ENCODE measurements around the gene NR5A2. TPM values are rescaled to one million over a fixed set of nuclear protein-coding genes. Genes with fewer than 3 reads are reported as not detected.

NR5A2 gene
- total and polyA plus RNA-seq, 2 donors (not counting 1 experiment from before 2014, with no cell fraction given): 0.01 TPM; not detected in 1

GRCh38 chr1:200103966-200104583 is 76.6 kb downstream of the NR5A2 start:
- Histone ChIP-seq H3K27ac (ENCODE audit: insufficient read depth, low read length) (no peak overlapping the region), H3K4me3 (replicated peaks in 1 of 4; ENCODE audit: control extremely low read depth in 1 of 4, insufficient read depth in 1 of 4, low read depth in 3 of 4, low read length in 4 of 4) (no peak overlapping the region), H3K4me1 (ENCODE audit: control insufficient read depth, extremely low read depth, insufficient read depth, low read length) (no peaks in the 10 kb centered on the region), H3K36me3 (ENCODE audit: control insufficient read depth, insufficient read depth, low read length) (no peaks in the 10 kb centered on the region), H4K20me1 (ENCODE audit: control insufficient read depth, extremely low read depth, insufficient read depth, low read length) (no peaks in the 10 kb centered on the region), H3K4me2 (ENCODE audit: extremely low read depth, insufficient read depth, low read length) (no peak overlapping the region), H2AFZ (ENCODE audit: low read length) (no peak overlapping the region), H3K9ac (ENCODE audit: insufficient read depth, low read length) (no peak overlapping the region), H3K79me2 (ENCODE audit: control insufficient read depth, insufficient read depth, low read length) (no peaks in the 10 kb centered on the region), H3K27me3 (ENCODE audit: control insufficient read depth, insufficient read depth, low read length) (no peaks in the 10 kb centered on the region), H3K9me3 (ENCODE audit: control insufficient read depth, insufficient read depth, low read depth, low read length) (no peaks in the 10 kb centered on the region)
- DNase-seq (ENCODE audit: low read depth in 2 of 2): no peak
- no peak for TF ChIP-seq CTCF (conservative IDR thresholded peaks at IDR 0.05 in 1 of 2, IDR thresholded peaks at IDR 0.05 in 1 of 2; ENCODE audit: low read depth in 1 of 2, low read length in 2 of 2)
- no peak for TF ChIP-seq EZH2 (IDR thresholded peaks at IDR 0.05; ENCODE audit: low read length, missing control alignments)

DNA sequence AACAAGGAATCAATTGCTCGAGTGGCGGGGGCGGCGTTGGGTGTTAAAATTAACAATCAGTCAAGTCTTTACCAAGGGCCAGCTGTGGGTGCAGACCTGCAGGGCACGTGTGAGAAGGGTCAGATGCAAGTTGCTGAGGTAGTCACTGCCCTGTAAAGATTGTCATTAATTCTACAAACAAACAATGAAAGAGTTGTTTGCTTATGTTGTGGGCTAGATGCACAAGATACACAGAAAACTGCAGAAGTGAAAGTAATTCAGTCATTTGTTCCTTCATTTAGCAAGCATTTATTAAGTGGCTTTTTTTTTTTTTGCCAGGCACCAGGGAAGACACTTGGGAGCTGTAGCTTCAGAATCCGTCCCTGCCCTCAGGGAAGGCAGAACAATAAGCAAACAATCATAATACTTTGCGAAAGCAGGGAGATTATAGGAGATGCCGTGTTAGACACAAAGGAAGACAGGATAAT is 79.5 kb downstream of the NR5A2 start:
- no peaks in the 10 kb centered on the region for H4K20me1 ChIP-seq (ENCODE audit: control insufficient read depth, extremely low read depth, insufficient read depth, low read length)
- H3K4me1 ChIP-seq (ENCODE audit: control insufficient read depth, extremely low read depth, insufficient read depth, low read length): no peaks in the 10 kb centered on the region
- peak in 1 of 2 donors; percentile 23 for DNase-seq (ENCODE audit: low read depth in 2 of 2)
- no peak for TF ChIP-seq CTCF (conservative IDR thresholded peaks at IDR 0.05 in 1 of 2, IDR thresholded peaks at IDR 0.05 in 1 of 2; ENCODE audit: low read depth in 1 of 2, low read length in 2 of 2)
- TF ChIP-seq EZH2 (IDR thresholded peaks at IDR 0.05; ENCODE audit: low read length, missing control alignments): no peak
- no peak overlapping the region for H3K27ac ChIP-seq (ENCODE audit: insufficient read depth, low read length)
- H3K79me2 ChIP-seq (ENCODE audit: control insufficient read depth, insufficient read depth, low read length): no peaks in the 10 kb centered on the region
- H3K9me3 ChIP-seq (ENCODE audit: control insufficient read depth, insufficient read depth, low read depth, low read length): no peaks in the 10 kb centered on the region
- H3K27me3 ChIP-seq (ENCODE audit: control insufficient read depth, insufficient read depth, low read length): no peaks in the 10 kb centered on the region
- H3K9ac ChIP-seq (ENCODE audit: insufficient read depth, low read length): no peak overlapping the region
- H3K4me3 ChIP-seq (replicated peaks in 1 of 4; ENCODE audit: control extremely low read depth in 1 of 4, insufficient read depth in 1 of 4, low read depth in 3 of 4, low read length in 4 of 4): peak overlapping the region in 2 of 4 experiments; percentile 6 to 58
- peak overlapping the region; percentile 34 for H2AFZ ChIP-seq (ENCODE audit: low read length)
- no peaks in the 10 kb centered on the region for H3K36me3 ChIP-seq (ENCODE audit: control insufficient read depth, insufficient read depth, low read length)
- peak overlapping the region; percentile 1 for H3K4me2 ChIP-seq (ENCODE audit: extremely low read depth, insufficient read depth, low read length)

DNA sequence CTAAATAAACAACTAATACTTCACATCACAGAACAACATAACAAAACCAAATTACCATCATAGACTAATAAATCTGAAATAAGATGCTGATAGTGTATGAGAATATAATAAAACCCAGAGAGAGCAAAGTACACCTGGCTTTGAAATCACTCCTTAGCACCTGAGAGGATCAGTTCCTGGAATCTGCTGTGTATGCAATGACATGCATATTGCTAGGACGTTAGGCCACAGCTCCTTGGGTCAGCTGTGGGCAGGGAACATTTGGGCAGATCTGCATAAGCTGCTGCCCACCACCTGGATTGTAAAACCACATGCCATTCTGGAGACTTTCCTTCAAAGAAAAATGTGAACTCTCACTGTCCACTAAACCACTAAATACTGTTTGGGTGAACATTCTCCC is 81.1 kb downstream of the NR5A2 start:
- Histone ChIP-seq H3K4me2 (ENCODE audit: extremely low read depth, insufficient read depth, low read length) (no peak overlapping the region), H3K9me3 (ENCODE audit: control insufficient read depth, insufficient read depth, low read depth, low read length) (no peaks in the 10 kb centered on the region), H3K27me3 (ENCODE audit: control insufficient read depth, insufficient read depth, low read length) (no peaks in the 10 kb centered on the region), H2AFZ (ENCODE audit: low read length) (no peak overlapping the region), H3K4me1 (ENCODE audit: control insufficient read depth, extremely low read depth, insufficient read depth, low read length) (no peaks in the 10 kb centered on the region), H4K20me1 (ENCODE audit: control insufficient read depth, extremely low read depth, insufficient read depth, low read length) (no peaks in the 10 kb centered on the region), H3K9ac (ENCODE audit: insufficient read depth, low read length) (no peak overlapping the region), H3K4me3 (replicated peaks in 1 of 4; ENCODE audit: control extremely low read depth in 1 of 4, insufficient read depth in 1 of 4, low read depth in 3 of 4, low read length in 4 of 4) (no peak overlapping the region), H3K79me2 (ENCODE audit: control insufficient read depth, insufficient read depth, low read length) (no peaks in the 10 kb centered on the region), H3K36me3 (ENCODE audit: control insufficient read depth, insufficient read depth, low read length) (no peaks in the 10 kb centered on the region), H3K27ac (ENCODE audit: insufficient read depth, low read length) (no peak overlapping the region)
- no peak for DNase-seq (ENCODE audit: low read depth in 2 of 2)
- TF ChIP-seq EZH2 (IDR thresholded peaks at IDR 0.05; ENCODE audit: low read length, missing control alignments) (no peak), CTCF (conservative IDR thresholded peaks at IDR 0.05 in 1 of 2, IDR thresholded peaks at IDR 0.05 in 1 of 2; ENCODE audit: low read depth in 1 of 2, low read length in 2 of 2) (no peak)

Data from fibroblast of lung (primary cell).